IPS-NIHi11 (cell line): ENCODE data around the gene RAMAC.
"Not testable (repeated sequence)": the region's sequence is repeated elsewhere in the genome, so short reads cannot be mapped to it uniquely, and the experiment has no call there.

ENCODE experiments used
- DNase-seq: peaks from one replicate; pipeline ENCODE4 v3.0.0; 2012; ENCODE audit warnings: mixed read lengths, low spot score

The RAMAC gene

DNA sequence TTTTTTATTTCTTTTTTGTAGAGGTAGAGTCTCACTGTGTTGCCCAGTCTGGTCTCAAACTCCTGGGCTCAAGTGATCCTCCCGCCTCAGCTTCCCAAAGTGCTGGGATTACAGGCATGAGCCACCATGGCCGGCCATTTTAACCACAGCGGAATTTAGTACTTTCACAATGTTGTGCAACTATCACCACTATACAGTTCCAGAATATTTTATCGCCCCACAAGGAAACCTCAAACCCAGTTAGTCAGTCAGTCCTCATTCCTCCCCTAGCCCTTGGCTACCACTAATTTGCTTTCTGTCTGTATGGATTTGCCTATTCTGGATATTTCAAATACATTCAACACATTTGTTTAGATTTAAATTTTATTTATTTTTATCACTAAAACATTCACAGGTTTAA, 17.9 kb upstream of the RAMAC start:
- no peak for DNase-seq

DNA sequence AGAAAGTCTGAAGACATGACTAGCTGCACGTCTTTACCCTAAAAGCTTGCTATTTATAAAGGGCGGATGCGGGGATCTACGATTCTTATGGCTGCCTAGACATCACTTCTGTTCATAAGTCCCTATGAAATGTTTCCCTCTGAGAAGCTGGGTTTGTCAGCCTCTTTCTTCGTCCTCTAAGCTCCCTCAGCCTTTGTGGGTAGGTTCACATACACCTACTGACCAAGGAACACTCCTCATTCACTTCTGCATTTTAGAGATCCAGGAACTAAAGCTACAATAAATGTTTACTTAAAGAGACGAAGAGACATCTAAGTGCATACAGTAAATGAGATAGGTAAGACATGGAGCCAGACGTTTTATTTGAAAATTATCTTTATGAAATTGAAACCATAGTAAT, 16.7 kb upstream of the RAMAC start:
- DNase-seq: no peak

DNA sequence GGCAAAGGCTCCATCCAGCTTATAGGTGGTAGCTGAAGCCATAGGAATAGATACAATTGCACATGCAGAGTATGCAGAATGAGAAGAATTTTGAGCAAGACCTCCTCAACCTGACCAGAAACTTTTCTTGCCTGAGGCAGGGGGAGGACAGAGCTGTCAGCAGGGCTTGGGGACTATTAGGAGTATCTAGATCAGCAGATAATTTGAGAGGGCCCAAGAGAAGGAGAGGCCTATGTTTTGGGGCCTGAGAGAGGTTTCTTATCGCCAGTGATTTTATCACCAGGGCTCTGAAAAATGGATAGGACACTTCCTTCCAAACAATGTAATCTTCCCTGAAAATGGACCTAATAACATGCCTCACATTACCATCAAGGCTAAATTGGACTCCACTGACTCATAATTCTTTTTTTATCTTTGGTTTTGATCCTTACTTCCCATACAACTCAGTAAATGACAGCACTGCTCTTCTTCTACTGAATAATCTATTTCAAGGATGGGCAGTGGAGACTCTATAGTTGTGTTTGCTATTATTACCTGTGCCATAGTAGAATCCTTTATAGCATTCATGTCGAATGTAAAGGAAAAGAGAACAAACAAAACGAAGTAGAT, 15.8 kb upstream of the RAMAC start:
- DNase-seq: no peak

DNA sequence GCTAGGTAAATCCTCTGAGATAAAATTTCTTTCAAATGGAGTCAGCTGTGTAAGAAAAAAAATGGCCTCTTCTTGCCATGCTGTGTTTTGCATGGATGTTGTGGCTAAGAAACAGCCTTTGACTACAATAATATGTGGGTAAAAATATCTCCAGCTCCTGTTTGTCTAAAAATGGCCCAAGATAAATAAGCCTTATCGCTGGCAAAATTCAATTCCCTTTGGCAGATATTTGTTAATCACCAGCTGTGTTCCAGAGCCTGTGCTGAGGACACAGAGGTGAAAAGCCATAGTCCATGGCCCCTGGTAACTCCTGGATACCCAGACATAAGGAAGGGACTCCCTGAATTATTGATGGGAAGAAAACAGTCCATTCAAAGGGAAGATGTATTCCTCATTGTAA, 15.3 kb upstream of the RAMAC start:
- no peak for DNase-seq

DNA sequence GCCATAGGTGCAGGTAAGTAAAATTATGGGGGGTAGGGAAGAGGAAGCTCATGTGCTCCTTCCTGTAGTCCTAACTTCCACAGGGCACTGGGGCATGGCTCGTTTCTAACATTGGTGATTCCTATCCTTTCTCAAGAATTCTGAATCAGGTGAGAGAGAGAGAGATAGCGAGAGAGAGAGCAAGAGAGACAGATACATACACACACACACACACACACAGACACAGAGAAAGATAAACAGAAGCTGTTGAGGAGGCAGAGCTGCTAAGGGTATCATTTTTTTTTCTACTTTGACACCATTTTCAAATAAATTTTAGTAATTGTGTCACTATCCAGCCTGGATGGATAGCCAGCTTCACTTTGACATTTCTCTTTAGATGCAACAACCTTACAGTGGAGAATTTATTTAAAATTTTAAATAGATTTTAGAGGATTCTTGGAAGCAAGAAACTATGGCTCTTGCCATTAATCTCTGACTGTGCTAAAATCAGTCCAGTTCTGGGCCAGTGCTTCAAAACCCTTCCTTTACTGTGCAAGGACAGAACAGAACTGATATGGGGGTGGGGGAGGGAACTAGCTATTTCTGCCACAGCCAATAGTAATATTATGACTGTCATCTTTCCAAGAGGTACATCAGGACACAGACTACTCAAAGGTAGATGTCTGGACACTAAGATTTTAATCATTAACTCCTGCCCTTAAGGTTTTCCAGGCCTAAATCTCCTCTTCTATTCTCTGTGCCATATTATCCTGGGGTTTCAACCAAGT, 14.6 kb upstream of the RAMAC start:
- DNase-seq: no peak

DNA sequence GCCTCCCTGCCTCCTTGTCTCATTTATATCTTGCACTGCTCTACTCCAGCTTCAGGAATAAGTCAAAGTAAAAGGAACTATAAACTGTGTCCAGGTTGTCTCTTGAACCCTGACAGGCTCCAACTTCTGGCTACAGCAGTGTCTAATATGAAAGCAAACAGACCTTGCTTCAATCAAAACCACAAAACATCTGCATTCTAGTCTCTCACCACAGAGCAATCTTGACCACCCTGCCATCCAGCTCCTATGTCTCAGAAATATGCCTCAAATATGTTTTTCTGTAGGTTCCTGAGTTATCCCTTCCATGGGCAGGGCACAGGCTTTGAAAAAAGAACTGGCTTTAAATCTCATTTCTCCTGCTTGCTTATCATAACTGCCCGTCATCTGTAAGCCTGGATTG, 13.0 kb upstream of the RAMAC start:
- no peak for DNase-seq

DNA sequence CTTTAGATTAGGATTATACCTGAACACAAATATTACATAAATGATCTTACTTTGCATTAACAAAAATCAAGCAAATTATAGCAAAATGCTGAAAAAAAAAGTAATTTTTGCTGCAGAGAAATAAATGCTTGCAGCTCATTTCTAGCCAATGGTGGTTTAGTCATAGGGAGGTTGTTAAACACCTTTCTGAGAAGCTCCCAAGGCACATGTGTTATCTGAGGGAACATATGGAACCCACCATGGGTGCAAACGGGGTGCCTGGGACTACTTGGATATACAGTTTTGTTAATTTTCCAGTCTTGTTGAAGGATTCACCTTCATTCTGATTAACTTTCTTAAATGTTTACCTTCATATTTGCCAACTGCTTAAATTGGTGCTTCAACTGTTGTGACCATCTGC, 8.9 kb upstream of the RAMAC start:
- no peak for DNase-seq

DNA sequence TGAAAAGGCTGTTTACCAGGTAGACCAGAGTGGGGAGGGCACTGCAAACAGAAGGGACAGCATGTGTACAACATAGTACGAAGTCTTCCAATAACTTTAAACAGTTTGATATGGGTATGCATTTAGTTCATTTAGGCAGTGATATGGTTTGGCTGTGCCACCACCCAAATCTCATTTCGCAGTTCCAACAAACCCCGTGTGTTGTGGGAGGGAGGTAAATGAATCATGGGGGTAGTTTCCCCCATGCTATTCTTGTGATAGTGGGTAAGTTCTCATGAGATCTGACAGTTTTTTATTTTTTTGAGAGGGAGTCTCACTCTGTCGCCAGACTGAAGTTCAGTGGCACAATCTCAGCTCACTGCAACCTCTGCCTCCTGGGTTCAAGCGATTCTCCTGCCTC, 7.6 kb upstream of the RAMAC start:
- DNase-seq: no peak

DNA sequence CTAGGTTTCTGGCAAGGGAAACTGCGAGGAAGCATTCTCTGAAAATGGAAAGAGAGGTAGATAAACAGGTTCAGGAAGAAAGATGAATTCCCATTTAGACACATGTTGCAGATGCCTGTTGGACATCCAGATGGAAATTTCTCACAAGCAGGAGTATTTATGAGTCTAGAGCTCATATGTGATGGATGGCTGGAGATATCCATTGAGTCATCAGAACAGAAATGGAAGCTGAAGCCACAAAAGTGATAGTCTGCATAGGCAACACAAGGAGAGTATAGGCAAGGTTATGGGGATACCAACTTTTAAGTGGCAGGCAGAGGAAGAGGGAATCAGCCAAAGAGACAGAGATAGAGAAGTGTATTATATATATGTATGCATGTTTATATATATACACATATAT, 6.3 kb upstream of the RAMAC start:
- no peak for DNase-seq

DNA sequence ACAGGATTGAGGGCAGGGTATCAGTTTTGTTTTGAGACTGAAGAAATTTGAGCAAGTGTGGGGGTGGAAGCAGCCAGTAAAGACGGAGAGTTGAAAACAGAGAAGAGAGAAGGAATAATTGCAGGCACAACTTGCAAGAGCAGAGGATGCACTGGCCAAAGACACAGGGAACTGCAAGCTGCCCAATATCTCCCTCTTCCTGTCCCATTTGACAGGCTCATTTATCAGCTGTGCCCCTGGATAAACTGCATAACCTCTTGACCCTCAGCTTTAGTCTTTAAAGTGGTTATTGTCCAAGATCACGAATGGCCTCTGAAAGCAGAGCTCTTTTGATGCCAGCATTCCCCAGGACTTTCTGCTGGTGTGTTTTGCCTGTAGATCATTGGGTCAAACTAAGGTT, 5.0 kb upstream of the RAMAC start:
- no peak for DNase-seq

DNA sequence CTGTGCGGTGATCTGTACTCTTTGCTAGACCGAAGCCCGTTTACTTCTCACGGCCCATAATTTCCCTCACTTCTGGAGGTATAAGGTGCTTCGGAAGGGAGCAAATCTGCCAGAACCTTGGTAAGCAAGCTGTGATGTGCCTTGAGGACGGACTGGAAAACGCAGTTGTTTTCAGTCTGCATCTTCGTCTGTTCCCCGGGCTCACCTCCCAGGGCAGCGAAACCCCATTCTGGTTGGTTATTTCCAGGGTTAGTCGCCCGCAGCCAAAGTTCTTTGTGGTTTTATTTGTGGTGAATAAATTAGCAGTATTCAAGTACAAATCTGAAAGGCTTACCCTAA, 401 bp downstream of the RAMAC start:
- DNase-seq: peak; percentile 43

DNA sequence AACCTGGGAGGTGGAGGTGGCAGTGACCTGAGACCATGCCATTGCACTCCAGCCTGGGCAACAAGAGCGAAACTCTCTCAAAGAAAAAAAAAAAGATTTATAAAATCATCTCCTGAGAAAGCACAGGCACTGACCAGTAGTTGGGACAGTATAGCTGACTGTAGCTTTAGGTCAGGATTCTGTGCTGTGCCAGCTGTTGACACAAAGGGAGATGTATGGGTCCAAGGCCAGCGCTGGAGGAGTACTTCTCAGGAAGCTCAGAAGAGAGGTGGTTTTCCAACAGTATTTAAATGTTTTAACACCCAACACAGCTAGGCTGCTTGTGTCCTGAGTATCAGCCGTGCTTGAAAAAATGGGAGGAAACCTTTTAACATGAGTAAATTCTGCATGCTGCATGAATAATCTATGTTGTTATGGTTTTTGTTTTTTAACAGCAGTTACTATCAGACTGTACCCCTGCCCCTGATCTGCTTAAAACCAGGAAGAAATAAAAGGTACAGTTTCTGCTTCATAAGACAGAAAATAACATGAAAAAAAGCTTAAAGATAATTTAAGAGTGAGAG, 6.5 kb downstream of the RAMAC start:
- no peak for DNase-seq

DNA sequence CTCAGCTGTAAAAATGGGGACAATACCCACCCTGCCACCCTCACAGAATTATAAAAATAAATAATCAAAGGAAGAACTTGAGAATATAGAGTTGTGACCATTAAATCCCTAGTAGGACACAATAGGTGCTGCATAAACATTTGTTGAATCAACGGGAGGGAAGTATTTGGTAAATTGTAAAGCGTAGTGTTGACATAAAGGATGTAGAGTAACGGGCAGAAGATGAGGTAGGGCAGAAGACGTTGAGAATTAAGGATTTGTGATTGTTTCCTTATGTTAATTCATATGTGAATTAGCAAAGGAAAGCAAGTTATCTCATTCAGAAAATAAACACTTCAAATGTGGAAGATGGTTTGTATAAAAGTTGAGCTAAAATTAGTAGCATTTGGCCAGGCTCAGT, 7.1 kb downstream of the RAMAC start:
- no peak for DNase-seq

DNA sequence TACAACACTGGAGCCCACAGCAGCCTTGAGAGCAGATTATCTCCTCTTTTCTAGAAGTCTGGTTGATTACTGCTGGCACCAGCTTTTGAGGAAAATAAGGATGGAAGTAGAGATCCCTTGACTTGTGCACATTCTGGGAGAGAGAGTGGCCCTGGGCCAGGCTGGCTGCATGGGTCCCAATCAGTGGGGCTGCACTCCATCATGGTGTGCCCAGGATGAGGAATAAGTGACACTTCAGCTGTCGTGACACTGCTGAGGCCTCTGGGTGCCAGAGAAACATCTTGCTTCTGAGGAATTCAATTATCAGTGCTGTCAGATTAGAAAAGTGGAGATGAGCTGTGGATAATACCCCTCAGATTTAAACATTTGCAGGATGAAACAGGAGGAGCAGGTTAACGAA, 9.1 kb downstream of the RAMAC start:
- no peak for DNase-seq

DNA sequence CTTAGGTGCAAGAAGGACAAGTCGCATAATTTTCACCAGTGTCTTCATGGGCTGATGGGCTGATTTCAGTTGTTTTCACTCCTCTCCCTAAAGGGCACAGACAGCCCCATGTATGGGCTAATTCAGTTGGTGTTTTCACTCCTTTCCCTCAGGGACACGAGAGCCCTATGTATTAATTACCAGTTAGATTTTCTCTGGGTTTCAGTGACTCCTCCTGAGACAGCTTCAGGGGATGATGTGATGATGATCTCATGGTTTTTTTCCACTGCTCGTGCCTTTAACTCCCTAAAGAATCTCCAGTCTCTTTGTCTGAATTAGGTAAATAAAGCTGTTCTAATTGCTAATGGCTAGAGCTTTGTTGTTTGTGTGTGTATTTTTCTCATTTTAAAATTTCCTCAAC, 9.9 kb downstream of the RAMAC start:
- no peak for DNase-seq

DNA sequence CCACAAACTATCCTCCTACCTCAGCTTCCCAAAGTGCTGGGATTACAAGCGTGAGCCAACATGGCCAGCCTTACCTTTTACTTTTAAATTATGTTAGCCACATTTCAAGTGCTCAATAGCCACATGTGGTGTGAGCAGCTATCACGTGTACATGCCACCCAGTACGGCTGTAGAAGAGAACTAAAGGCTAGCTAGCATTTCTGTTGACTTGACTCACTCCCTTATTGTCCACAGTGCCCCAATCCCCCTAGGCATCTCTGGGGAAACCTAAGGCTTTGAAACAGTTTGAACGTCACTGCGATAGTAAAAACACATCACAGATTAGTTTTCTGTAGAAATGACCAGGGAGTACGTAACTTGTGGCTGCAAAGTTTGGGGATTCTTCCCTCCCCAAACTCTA, 13.4 kb downstream of the RAMAC start:
- DNase-seq: no peak

DNA sequence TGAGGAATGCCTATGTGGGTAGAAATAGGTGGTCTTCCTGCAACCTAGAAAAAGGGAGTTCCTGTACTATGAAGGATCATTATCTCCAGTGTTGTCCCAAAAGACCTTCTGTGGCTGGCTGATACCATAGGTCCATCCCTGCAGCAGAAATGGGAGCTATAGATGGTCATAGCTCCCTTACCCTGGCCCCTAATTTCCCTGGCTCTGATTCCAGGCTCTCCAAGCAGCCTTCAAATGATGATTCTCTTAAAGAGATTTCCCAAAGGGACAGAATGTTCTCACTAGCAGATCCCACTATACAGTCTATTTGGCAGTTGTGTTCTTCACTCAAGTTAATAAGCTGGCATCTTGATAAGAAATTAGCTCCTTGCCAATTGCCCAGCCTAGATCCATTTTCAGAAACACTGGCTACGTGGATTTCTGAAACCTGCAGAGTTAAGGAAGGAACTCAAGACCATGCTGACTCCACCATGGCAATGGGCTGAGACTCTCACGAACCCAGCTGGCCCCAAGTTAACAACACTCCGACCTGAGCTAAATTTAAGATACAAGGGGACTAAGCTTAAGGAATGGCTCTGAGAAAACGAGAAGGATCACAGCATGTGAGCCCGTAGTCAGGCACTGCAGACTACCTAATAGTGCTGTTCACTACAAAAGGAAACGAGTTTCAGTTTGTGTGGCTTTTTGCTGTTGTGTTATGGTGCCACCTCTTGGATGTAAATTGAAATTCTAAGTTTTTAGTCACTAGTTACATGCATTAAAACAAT, 14.1 kb downstream of the RAMAC start:
- peak; percentile 46 for DNase-seq

DNA sequence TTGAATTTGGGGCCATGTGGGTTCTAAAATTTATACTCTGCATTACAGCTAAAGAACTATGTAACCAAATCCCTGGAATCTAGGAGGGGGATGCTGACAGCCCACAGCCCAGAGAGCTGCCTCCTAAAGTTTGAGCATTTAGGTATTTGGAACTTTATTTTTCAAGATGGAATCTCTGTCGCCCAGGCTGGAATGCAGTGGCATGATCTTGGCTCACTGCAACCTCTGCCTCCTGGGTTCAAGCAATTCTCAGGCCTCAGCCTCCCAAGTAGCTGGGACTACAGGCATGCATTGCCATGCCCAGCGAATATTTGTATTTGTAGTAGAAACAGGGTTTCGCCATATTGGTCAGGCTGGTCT, 14.6 kb downstream of the RAMAC start:
- not testable (repeated sequence) for DNase-seq

DNA sequence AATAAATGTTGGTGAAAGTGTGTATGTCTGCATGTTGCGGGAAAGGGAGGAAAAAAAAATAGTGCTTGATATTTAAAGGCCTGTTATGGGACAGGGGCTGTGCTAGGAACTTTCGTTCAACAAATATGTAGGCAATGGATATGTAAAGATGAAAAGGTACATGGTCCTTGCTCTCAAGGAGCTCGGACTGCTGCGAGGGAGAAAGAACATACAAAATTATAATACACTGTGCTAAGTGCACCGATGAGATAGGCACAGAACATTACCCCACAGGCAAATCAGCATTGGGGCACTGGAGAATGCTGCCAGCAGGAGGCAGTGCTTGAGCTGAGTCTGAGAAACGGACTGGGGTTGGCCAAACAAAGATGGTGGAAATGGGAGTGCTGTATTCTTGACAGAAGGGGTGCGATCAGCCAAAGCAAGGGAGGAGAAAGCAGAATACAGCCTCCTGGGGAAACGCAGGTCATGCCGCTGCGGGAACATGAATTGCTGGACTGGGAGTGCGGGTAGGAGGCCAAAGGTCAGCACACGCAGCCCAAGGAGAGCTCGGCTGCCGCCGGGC, 24.8 kb downstream of the RAMAC start:
- DNase-seq: peak; percentile 75

DNA sequence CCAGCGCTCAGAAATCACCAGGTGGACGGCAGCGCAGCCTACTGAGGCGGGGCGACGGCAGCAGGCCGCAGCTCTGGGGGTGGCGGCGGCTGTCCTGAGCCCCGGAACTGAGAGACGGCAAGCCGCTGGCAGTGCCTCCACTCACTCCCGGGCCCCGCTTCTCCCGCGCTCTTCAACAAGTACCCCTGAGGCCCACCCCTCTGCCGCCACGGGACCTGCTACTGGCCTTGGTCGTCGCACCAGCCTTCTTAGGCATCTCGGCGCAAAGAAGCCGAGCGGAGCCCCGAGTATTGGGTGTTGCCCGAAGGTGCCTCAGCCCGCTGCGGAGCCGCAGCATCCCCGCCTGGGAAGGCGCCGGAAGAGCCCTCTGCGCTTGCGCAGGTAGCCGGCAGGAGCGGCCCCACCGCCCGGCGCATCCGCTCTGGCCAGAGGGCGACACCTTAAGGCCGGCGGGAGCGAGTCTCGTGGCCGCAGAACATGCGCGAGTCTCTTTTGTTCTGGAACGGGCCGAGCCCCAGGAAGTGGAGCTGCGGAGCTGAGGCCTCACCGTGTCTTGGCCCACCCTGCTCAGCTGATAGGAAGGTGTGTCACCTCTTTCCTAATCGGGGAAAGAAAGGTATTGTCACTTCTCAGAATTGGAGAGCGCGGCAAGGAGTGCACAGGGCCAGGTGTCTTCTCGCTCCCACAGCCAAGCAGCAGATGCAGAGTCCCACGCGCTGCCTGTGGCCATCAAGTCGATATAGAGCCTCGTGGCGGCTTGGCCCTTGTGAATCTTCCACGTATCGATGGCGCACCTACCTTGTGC, 25.5 kb downstream of the RAMAC start, which contains the start of gene C15orf40:
Gene C15orf40, minus strand, starts transcription at position 369 of the 805 bp plus-strand sequence. Its CDS starts 32 bp downstream, at position 337.
- DNase-seq: peak; percentile 95

DNA sequence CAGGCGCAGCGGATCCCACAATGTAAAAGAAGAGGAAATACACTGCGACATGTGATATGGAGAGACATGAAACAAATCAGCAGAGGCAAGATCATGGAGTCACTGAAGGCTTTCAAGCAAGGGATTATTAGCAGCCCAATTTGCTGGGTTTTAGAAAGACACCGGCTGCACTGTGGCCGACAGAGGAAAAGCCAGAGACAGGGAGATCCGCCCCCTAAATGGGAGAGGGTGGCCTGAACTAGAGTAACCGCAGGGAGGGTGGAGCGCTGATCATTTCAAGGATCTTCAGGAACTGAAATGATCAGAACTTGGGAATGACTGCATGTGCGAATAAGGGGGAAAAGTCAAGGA, 26.0 kb downstream of the RAMAC start:
- no peak for DNase-seq

DNA sequence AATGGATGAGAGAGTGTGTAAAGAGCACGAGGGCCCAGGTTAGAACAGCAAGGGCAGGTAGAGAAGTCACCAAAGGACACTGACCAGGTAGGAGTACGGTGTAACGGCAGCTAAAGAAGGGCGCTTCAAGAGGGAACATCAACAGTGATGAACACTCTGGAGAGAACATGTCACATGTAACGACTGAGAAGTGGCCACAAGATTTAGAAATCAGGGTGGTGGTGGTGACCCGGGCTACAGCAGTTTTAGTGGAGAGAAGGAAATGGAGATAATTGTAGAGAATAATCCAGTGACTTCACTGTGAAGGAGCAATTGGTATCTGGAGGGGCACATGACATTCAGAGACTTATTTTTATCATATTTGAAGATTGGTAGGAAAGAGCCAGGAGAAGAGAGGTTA, 26.6 kb downstream of the RAMAC start:
- DNase-seq: no peak
